Hepatocyte (in vitro differentiated cells): ENCODE data around the gene SULT2A1. TPM values are rescaled to one million over a fixed set of nuclear protein-coding genes. Genes with fewer than 3 reads are reported as not detected.

Source experiments
- DNase-seq: peaks from one replicate; pipeline ENCODE4 v3.0.0-alpha.2; 2016; ENCODE audit warnings: low spot score
- H2AFZ ChIP-seq: fragments of 200-600 bp; sonication (generic); 2 replicates; pipeline ENCODE4 v1.6.0; 2016; ENCODE audit warnings: antibody characterized with exemption, mild to moderate bottlenecking
- H3K27ac ChIP-seq: fragments of 200-600 bp; sonication (generic); 2 replicates; pipeline ENCODE4 v1.5.1; 2016; ENCODE audit warnings: mild to moderate bottlenecking
- H3K27me3 ChIP-seq: fragments of 200-600 bp; sonication (generic); 2 replicates; pipeline ENCODE4 v1.6.1; 2016
- H3K36me3 ChIP-seq: fragments of 200-600 bp; sonication (generic); replicated peaks from 2 replicates; pipeline ENCODE4 v1.5.1; 2016; ENCODE audit warnings: low read depth; ENCODE audit not compliant: insufficient read depth
- H3K4me1 ChIP-seq: fragments of 200-600 bp; sonication (generic); 2 replicates; pipeline ENCODE4 v1.5.1; 2016; ENCODE audit warnings: mild to moderate bottlenecking, moderate library complexity; ENCODE audit not compliant: insufficient read depth
- H3K4me2 ChIP-seq: fragments of 200-600 bp; sonication (generic); 2 replicates; pipeline ENCODE4 v1.6.0; 2016
- H3K4me3 ChIP-seq: fragments of 200-600 bp; sonication (generic); 2 replicates; pipeline ENCODE4 v1.5.1; 2016; ENCODE audit warnings: mild to moderate bottlenecking
- H3K79me2 ChIP-seq: fragments of 200-600 bp; sonication (generic); 2 replicates; pipeline ENCODE4 v1.6.0; 2017; ENCODE audit warnings: mild to moderate bottlenecking
- H3K9me2 ChIP-seq: fragments of 200-600 bp; sonication (generic); replicated peaks from 2 replicates; pipeline ENCODE4 v1.6.0; 2017; ENCODE audit warnings: mild to moderate bottlenecking; ENCODE audit not compliant: insufficient read depth
- H3K9me3 ChIP-seq: fragments of 200-600 bp; sonication (generic); 2 replicates; pipeline ENCODE4 v1.5.1; 2016; ENCODE audit warnings: low read depth, mild to moderate bottlenecking
- H4K20me1 ChIP-seq: fragments of 200-600 bp; sonication (generic); 2 replicates; pipeline ENCODE4 v1.6.0; 2016; ENCODE audit warnings: mild to moderate bottlenecking; ENCODE audit not compliant: insufficient read depth, poor library complexity, severe bottlenecking
- CTCF ChIP-seq: fragments of 200-600 bp; sonication (generic); IDR thresholded peaks from 2 replicates; pipeline ENCODE4 v1.5.1; 2016; ENCODE audit warnings: antibody characterized with exemption, mild to moderate bottlenecking; ENCODE audit not compliant: poor library complexity
- EZH2 ChIP-seq: fragments of 200-600 bp; sonication (generic); IDR thresholded peaks from 2 replicates; pipeline ENCODE4 v1.6.1; 2016; ENCODE audit warnings: antibody characterized with exemption, mild to moderate bottlenecking, borderline replicate concordance
- EZH2phosphoT487 ChIP-seq: fragments of 200-600 bp; sonication (generic); IDR thresholded peaks from one replicate; pipeline ENCODE4 v1.6.1; 2018; ENCODE audit warnings: antibody characterized with exemption, mild to moderate bottlenecking, low read depth, moderate library complexity; ENCODE audit not compliant: unreplicated experiment, severe bottlenecking
- WGBS: methylation state at CpG from one replicate; pipeline ENCODE4 v1.1.6; 2016; ENCODE audit warnings: low lambda C conversion rate; ENCODE audit errors: missing lambda C conversion rate; 5-methylcytosine and 5-hydroxymethylcytosine counted together
- polyA plus RNA-seq: library from polyadenylated mRNA; unstranded; fragments of >200 nt; fragmentation: Nextera tagmentation; extraction: Ambion mirVana; gene quantifications from 2 replicates; pipeline ENCODE4 v1.2.1, GENCODE V29; 2016
- total RNA-seq: library from RNA; depleted of rRNA; stranded (reverse); fragments of >200 nt; gene quantifications from 2 replicates; pipeline ENCODE4 v1.2.3, GENCODE V29; 2014

Gene SULT2A1
- total and polyA plus RNA-seq, 2 experiments from 2014 or later, result 120 to 188 TPM

- Histone ChIP-seq H3K79me2 (no peaks in the 10 kb centered on the region), H3K4me3 (no peak overlapping the region), H3K27ac (no peak overlapping the region), H3K9me2 (no peaks in the 10 kb centered on the region), H3K4me2 (no peak overlapping the region), H4K20me1 (no peaks in the 10 kb centered on the region), H3K9me3 (no peaks in the 10 kb centered on the region), H3K4me1 (no peaks in the 10 kb centered on the region), H2AFZ (no peak overlapping the region), H3K27me3 (no peaks in the 10 kb centered on the region), H3K36me3 (no peaks in the 10 kb centered on the region)
- TF ChIP-seq EZH2 (no peak), CTCF (no peak), EZH2phosphoT487 (no peak)
- WGBS, result 79% methylated on average over 5 of the region's 5 CpGs
- DNase-seq, result no peak
These were observed 43.2 kb downstream of the SULT2A1 start for GRCh38 chr19:47842941-47843340.

GRCh38 chr19:47839913-47840312 is 46.2 kb downstream of the SULT2A1 start:
- Histone ChIP-seq H3K9me3 (no peaks in the 10 kb centered on the region), H3K4me2 (peak overlapping the region; percentile 33), H3K27ac (no peak overlapping the region), H3K4me1 (no peaks in the 10 kb centered on the region), H3K79me2 (no peaks in the 10 kb centered on the region), H2AFZ (no peak overlapping the region), H3K27me3 (no peaks in the 10 kb centered on the region), H4K20me1 (no peaks in the 10 kb centered on the region), H3K9me2 (no peaks in the 10 kb centered on the region), H3K4me3 (no peak overlapping the region), H3K36me3 (no peaks in the 10 kb centered on the region)
- TF ChIP-seq EZH2 (no peak), CTCF (no peak), EZH2phosphoT487 (no peak)
- DNase-seq, result peak; percentile 25
- WGBS, result 22% methylated on average over 10 of the region's 10 CpGs

- Histone ChIP-seq H3K27me3 (no peaks in the 10 kb centered on the region), H3K9me3 (no peaks in the 10 kb centered on the region), H4K20me1 (no peaks in the 10 kb centered on the region), H3K79me2 (no peaks in the 10 kb centered on the region), H3K9me2 (no peaks in the 10 kb centered on the region), H3K4me2 (no peak overlapping the region), H3K4me3 (no peak overlapping the region), H3K36me3 (no peaks in the 10 kb centered on the region), H3K4me1 (no peaks in the 10 kb centered on the region), H2AFZ (no peak overlapping the region), H3K27ac (no peak overlapping the region)
- DNase-seq, result no peak
- WGBS, result 94% methylated on average over 16 of the region's 16 CpGs
- TF ChIP-seq CTCF (no peak), EZH2 (no peak), EZH2phosphoT487 (no peak)
These were observed 46.7 kb downstream of the SULT2A1 start for GRCh38 chr19:47839411-47839810.

- TF ChIP-seq CTCF (no peak), EZH2 (no peak), EZH2phosphoT487 (no peak)
- no peaks in the 10 kb centered on the region for H3K36me3 ChIP-seq
- 93% methylated on average over 8 of the region's 8 CpGs for WGBS
- no peak overlapping the region for H2AFZ ChIP-seq
- H4K20me1 ChIP-seq, result no peaks in the 10 kb centered on the region
- no peak overlapping the region for H3K27ac ChIP-seq
- no peaks in the 10 kb centered on the region for H3K9me2 ChIP-seq
- no peaks in the 10 kb centered on the region for H3K79me2 ChIP-seq
- H3K4me2 ChIP-seq, result no peak overlapping the region
- no peak overlapping the region for H3K4me3 ChIP-seq
- no peaks in the 10 kb centered on the region for H3K4me1 ChIP-seq
- H3K9me3 ChIP-seq, result no peaks in the 10 kb centered on the region
- H3K27me3 ChIP-seq, result no peaks in the 10 kb centered on the region
- DNase-seq, result no peak
These were observed 50.1 kb downstream of the SULT2A1 start for GRCh38 chr19:47836038-47836437.
